Measurements from ENCODE around the gene SCYGR7. TPM values are rescaled to one million over a fixed set of nuclear protein-coding genes. Genes with fewer than 3 reads are reported as not detected.
"Not testable (repeated sequence)": the region's sequence is repeated elsewhere in the genome, so short reads cannot be mapped to it uniquely, and the experiment has no call there.

SCYGR7 gene
- total RNA-seq, 1 donor from 2014 or later: not detected

- no peak for DNase-seq (ENCODE audit: low spot score)
- H3K4me1 Mint-ChIP-seq (ENCODE audit: low read depth): no peaks in the 10 kb centered on the region
These were observed 8.5 kb upstream of the SCYGR7 start for GRCh38 chr2:227719641-227720040.

GRCh38 chr2:227720680-227721079, 7.5 kb upstream of the SCYGR7 start:
- peaks cover 5% of the 10 kb centered on the region for H3K27me3 Mint-ChIP-seq (ENCODE audit: insufficient read depth)
- DNase-seq (ENCODE audit: low spot score): no peak
- H3K9me3 Mint-ChIP-seq: no peaks in the 10 kb centered on the region
- H3K36me3 Mint-ChIP-seq (ENCODE audit: low read depth): no peaks in the 10 kb centered on the region
- intact Hi-C loops (cut with micrococcal nuclease): no loop called here
- no peak overlapping the region for H3K27ac Mint-ChIP-seq
- H3K4me1 Mint-ChIP-seq (ENCODE audit: low read depth): no peaks in the 10 kb centered on the region
- no peak overlapping the region for H3K4me3 Mint-ChIP-seq

More at GRCh38 chr2:227719641-227720040, 8.5 kb upstream of the SCYGR7 start:
- H3K27me3 Mint-ChIP-seq (ENCODE audit: insufficient read depth): peaks cover 5% of the 10 kb centered on the region
- no peaks in the 10 kb centered on the region for H3K9me3 Mint-ChIP-seq
- no peak overlapping the region for H3K4me3 Mint-ChIP-seq
- no peaks in the 10 kb centered on the region for H3K36me3 Mint-ChIP-seq (ENCODE audit: low read depth)
- H3K27ac Mint-ChIP-seq: no peak overlapping the region
- intact Hi-C loops (cut with micrococcal nuclease): no loop called here

- H3K27me3 Mint-ChIP-seq (ENCODE audit: insufficient read depth); H3K4me3 Mint-ChIP-seq; H3K27ac Mint-ChIP-seq; H3K9me3 Mint-ChIP-seq; DNase-seq (ENCODE audit: low spot score); intact Hi-C loops (cut with micrococcal nuclease); H3K36me3 Mint-ChIP-seq (ENCODE audit: low read depth); H3K4me1 Mint-ChIP-seq (ENCODE audit: low read depth): not testable (repeated sequence)
These were observed 5.3 kb upstream of the SCYGR7 start for GRCh38 chr2:227722821-227723220.

GRCh38 chr2:227724394-227725039, 3.6 kb upstream of the SCYGR7 start, which contains the start of gene SCYGR6:
TSS of gene SCYGR6 (minus strand) at chr2:227724757. CDS start at chr2:227724757, 0 bp downstream.
- Mint-ChIP-seq H3K27me3 (ENCODE audit: insufficient read depth) (no peaks in the 10 kb centered on the region), H3K4me1 (ENCODE audit: low read depth) (no peaks in the 10 kb centered on the region), H3K36me3 (ENCODE audit: low read depth) (no peaks in the 10 kb centered on the region), H3K27ac (no peak within 1 kb of the TSS), H3K9me3 (no peaks in the 10 kb centered on the region), H3K4me3 (no peak within 1 kb of the TSS)
- intact Hi-C loops (cut with micrococcal nuclease): no loop called here
- DNase-seq (ENCODE audit: low spot score): no peak

- Mint-ChIP-seq H3K27me3 (ENCODE audit: insufficient read depth) (peaks cover 5% of the 10 kb centered on the region), H3K4me3 (no peak overlapping the region), H3K9me3 (no peaks in the 10 kb centered on the region), H3K4me1 (ENCODE audit: low read depth) (no peaks in the 10 kb centered on the region), H3K36me3 (ENCODE audit: low read depth) (no peaks in the 10 kb centered on the region), H3K27ac (no peak overlapping the region)
- no peak for DNase-seq (ENCODE audit: low spot score)
- intact Hi-C loops (cut with micrococcal nuclease): no loop called here
These were observed 11.2 kb downstream of the SCYGR7 start for GRCh38 chr2:227739351-227739750.

GRCh38 chr2:227740705-227741104, 12.6 kb downstream of the SCYGR7 start:
- DNase-seq (ENCODE audit: low spot score); H3K4me1 Mint-ChIP-seq (ENCODE audit: low read depth); H3K27me3 Mint-ChIP-seq (ENCODE audit: insufficient read depth); H3K27ac Mint-ChIP-seq; H3K9me3 Mint-ChIP-seq; H3K4me3 Mint-ChIP-seq; H3K36me3 Mint-ChIP-seq (ENCODE audit: low read depth): not testable (repeated sequence)
- intact Hi-C loops (cut with micrococcal nuclease): loop anchor here (1.0 kb wide), 1 partner anchor 122 kb away; no protein-coding TSS in a partner anchor

GRCh38 chr2:227745594-227745993, 17.5 kb downstream of the SCYGR7 start, which contains the start of gene SCYGR8:
TSS of gene SCYGR8 (plus strand) at chr2:227745894. CDS start at chr2:227745894, 0 bp downstream.
- Mint-ChIP-seq H3K36me3 (ENCODE audit: low read depth) (no peaks in the 10 kb centered on the region), H3K27me3 (ENCODE audit: insufficient read depth) (no peaks in the 10 kb centered on the region), H3K4me3 (no peak within 1 kb of the TSS), H3K9me3 (no peaks in the 10 kb centered on the region), H3K4me1 (ENCODE audit: low read depth) (no peaks in the 10 kb centered on the region), H3K27ac (no peak within 1 kb of the TSS)
- DNase-seq (ENCODE audit: low spot score): no peak
- intact Hi-C loops (cut with micrococcal nuclease): no loop called here

GRCh38 chr2:227748079-227748478, 19.9 kb downstream of the SCYGR7 start:
- H3K9me3 Mint-ChIP-seq: no peaks in the 10 kb centered on the region
- DNase-seq (ENCODE audit: low spot score): no peak
- no peak overlapping the region for H3K27ac Mint-ChIP-seq
- intact Hi-C loops (cut with micrococcal nuclease): no loop called here
- H3K27me3 Mint-ChIP-seq (ENCODE audit: insufficient read depth): peaks cover 1% of the 10 kb centered on the region
- no peaks in the 10 kb centered on the region for H3K4me1 Mint-ChIP-seq (ENCODE audit: low read depth)
- H3K4me3 Mint-ChIP-seq: no peak overlapping the region
- no peaks in the 10 kb centered on the region for H3K36me3 Mint-ChIP-seq (ENCODE audit: low read depth)

- H3K36me3 Mint-ChIP-seq (ENCODE audit: low read depth); H3K4me3 Mint-ChIP-seq; H3K27me3 Mint-ChIP-seq (ENCODE audit: insufficient read depth); H3K4me1 Mint-ChIP-seq (ENCODE audit: low read depth); H3K9me3 Mint-ChIP-seq; H3K27ac Mint-ChIP-seq; DNase-seq (ENCODE audit: low spot score); intact Hi-C loops (cut with micrococcal nuclease): not testable (repeated sequence)
These were observed 28.1 kb downstream of the SCYGR7 start for GRCh38 chr2:227756261-227756660.

GRCh38 chr2:227759411-227760118, 31.4 kb downstream of the SCYGR7 start:
- H3K27ac Mint-ChIP-seq: no peak overlapping the region
- H3K4me3 Mint-ChIP-seq: no peak overlapping the region
- no peaks in the 10 kb centered on the region for H3K4me1 Mint-ChIP-seq (ENCODE audit: low read depth)
- H3K9me3 Mint-ChIP-seq: no peaks in the 10 kb centered on the region
- DNase-seq (ENCODE audit: low spot score): no peak
- H3K27me3 Mint-ChIP-seq (ENCODE audit: insufficient read depth): no peaks in the 10 kb centered on the region
- intact Hi-C loops (cut with micrococcal nuclease): no loop called here
- H3K36me3 Mint-ChIP-seq (ENCODE audit: low read depth): no peaks in the 10 kb centered on the region

GRCh38 chr2:227761740-227762476, 33.8 kb downstream of the SCYGR7 start:
- Mint-ChIP-seq H3K27ac (no peak overlapping the region), H3K27me3 (ENCODE audit: insufficient read depth) (no peaks in the 10 kb centered on the region), H3K4me1 (ENCODE audit: low read depth) (no peaks in the 10 kb centered on the region), H3K4me3 (no peak overlapping the region), H3K36me3 (ENCODE audit: low read depth) (no peaks in the 10 kb centered on the region), H3K9me3 (no peaks in the 10 kb centered on the region)
- intact Hi-C loops (cut with micrococcal nuclease): no loop called here
- no peak for DNase-seq (ENCODE audit: low spot score)

- no peak for DNase-seq (ENCODE audit: low spot score)
- Mint-ChIP-seq H3K27me3 (ENCODE audit: insufficient read depth) (no peaks in the 10 kb centered on the region), H3K9me3 (no peaks in the 10 kb centered on the region), H3K36me3 (ENCODE audit: low read depth) (no peaks in the 10 kb centered on the region), H3K27ac (no peak overlapping the region), H3K4me1 (ENCODE audit: low read depth) (no peaks in the 10 kb centered on the region), H3K4me3 (no peak overlapping the region)
- intact Hi-C loops (cut with micrococcal nuclease): loop anchor here (1.0 to 5.0 kb wide), 6 partner anchors 17 to 637 kb away; partner anchors contain the start of gene AGFG1
These were observed 37.7 kb downstream of the SCYGR7 start for GRCh38 chr2:227765788-227766372.

All from activated T-helper 1 cell treated with anti-CD3 and anti-CD28 coated beads, Interleukin-12 subunit alpha, Interleukin-12 subunit beta, Interleukin-2, Interleukin-4 antibody, amounts not matched to agents 30 ng/mL and 10 ng/mL and 1 ng/mL, durations not matched to agents 14 hours and 24 hours and 36 hours (primary cell).